ENCODE data around the gene NAALADL1.

NAALADL1 gene

DNA sequence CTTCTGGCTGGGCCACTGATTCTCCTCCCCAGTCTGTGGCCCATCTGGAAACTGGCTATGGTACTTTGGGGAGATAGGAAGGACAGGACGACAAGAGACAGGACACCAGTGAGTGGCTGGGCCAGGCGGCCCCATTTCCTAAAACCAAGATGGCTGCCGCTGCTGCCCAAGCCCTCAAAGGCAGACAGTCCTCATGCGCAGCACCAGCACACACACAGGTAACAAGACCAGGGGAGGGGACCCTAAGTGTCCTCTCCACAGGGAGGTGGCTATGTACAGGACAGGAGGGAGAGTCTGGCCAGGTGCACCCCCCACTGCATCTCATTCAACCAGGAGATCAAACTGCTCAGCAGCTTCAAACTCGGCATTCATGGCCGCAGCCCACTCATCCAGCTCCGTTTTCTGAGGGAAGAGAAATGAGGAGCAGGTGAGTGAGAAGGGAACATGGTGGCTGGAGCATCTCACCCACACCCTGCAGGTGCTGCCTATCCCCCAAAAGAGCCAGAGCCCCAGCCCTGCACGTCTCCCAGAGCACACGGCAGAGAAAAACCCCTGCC, 20.5 kb upstream of the NAALADL1 start (continued):
- no peak for TF ChIP-seq PRDM4 (tag by site-specific recombination; IDR thresholded peaks at IDR 0.05)

DNA sequence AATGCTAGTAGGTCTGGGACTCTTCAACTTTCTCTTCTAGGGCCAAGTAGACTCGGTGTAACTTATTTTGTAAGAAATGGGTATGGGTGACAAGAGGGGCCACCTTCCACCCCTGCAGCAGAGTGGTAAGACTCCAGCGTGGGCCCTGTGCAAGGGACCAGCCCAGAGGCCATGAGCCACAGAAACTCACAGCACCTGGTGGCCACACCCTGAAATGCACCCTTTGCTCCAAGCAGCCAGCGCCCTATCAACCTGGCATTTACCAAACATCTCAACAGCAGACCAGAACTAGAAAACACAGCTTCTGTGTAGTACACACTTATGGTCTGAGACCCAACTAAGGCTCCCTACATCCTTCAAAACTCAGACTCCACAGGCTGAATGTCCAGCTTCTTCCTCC, 19.8 kb upstream of the NAALADL1 start:
- no peak for TF ChIP-seq ZNF596 (tag by site-specific recombination; IDR thresholded peaks at IDR 0.05)
- no peak for TF ChIP-seq ZNF157 (tag by site-specific recombination; IDR thresholded peaks at IDR 0.05)
- TF ChIP-seq, protein P1, sequence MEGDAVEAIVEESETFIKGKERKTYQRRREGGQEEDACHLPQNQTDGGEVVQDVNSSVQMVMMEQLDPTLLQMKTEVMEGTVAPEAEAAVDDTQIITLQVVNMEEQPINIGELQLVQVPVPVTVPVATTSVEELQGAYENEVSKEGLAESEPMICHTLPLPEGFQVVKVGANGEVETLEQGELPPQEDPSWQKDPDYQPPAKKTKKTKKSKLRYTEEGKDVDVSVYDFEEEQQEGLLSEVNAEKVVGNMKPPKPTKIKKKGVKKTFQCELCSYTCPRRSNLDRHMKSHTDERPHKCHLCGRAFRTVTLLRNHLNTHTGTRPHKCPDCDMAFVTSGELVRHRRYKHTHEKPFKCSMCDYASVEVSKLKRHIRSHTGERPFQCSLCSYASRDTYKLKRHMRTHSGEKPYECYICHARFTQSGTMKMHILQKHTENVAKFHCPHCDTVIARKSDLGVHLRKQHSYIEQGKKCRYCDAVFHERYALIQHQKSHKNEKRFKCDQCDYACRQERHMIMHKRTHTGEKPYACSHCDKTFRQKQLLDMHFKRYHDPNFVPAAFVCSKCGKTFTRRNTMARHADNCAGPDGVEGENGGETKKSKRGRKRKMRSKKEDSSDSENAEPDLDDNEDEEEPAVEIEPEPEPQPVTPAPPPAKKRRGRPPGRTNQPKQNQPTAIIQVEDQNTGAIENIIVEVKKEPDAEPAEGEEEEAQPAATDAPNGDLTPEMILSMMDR (tag by site-specific recombination; IDR thresholded peaks at IDR 0.05): peak; percentile 36
- peaks cover 3% of the 10 kb centered on the region; the same call in 1 of the 2 replicates for H3K4me1 ChIP-seq (ENCODE audit: control insufficient read depth, insufficient read depth, low read length)
- POLR2A ChIA-PET: interaction anchor here (0.6 kb wide), 1 partner anchor 27 kb away, joined by 6 read pairs; no protein-coding TSS in a partner anchor
- no peak overlapping the region for H3K4me3 ChIP-seq (ENCODE audit: low read depth, low read length)
- no peak overlapping the region for H3K27ac ChIP-seq (ENCODE audit: extremely low read depth, low read depth, low read length)
- CTCF ChIA-PET: interaction anchor here (0.6 to 1.5 kb wide), 9 partner anchors 8 to 225 kb away, joined by 3 to 6 read pairs (median 4); partner anchors contain the start of genes NAALADL1 and SAC3D1
- no peaks in the 10 kb centered on the region for H3K9me3 ChIP-seq (ENCODE audit: control insufficient read depth, insufficient read depth, low read depth, low read length)
- H3K36me3 ChIP-seq (ENCODE audit: control insufficient read depth in 2 of 2, insufficient read depth in 1 of 2, low read length in 2 of 2): peaks cover 5 to 71% of the 10 kb centered on the region in 2 experiments; a peak in 2 of 3 replicates

- peaks cover 5 to 66% of the 10 kb centered on the region in 2 experiments; a peak in 2 of 3 replicates for H3K36me3 ChIP-seq (ENCODE audit: control insufficient read depth in 2 of 2, insufficient read depth in 1 of 2, low read length in 2 of 2)
- POLR2A ChIA-PET: interaction anchor here (0.7 kb wide), 1 partner anchor 13 kb away, joined by 3 read pairs; no protein-coding TSS in a partner anchor
- CTCF ChIA-PET: interaction anchor here (0.5 to 2.2 kb wide), 11 partner anchors 7 to 659 kb away, joined by 3 to 8 read pairs (median 3); partner anchors contain the start of gene SAC3D1
- H3K27ac ChIP-seq (ENCODE audit: extremely low read depth, low read depth, low read length): no peak overlapping the region
- H3K4me3 ChIP-seq (ENCODE audit: low read depth, low read length): no peak overlapping the region
- no peak for TF ChIP-seq REST (tag by site-specific recombination; IDR thresholded peaks at IDR 0.05)
- TF ChIP-seq, protein P2, sequence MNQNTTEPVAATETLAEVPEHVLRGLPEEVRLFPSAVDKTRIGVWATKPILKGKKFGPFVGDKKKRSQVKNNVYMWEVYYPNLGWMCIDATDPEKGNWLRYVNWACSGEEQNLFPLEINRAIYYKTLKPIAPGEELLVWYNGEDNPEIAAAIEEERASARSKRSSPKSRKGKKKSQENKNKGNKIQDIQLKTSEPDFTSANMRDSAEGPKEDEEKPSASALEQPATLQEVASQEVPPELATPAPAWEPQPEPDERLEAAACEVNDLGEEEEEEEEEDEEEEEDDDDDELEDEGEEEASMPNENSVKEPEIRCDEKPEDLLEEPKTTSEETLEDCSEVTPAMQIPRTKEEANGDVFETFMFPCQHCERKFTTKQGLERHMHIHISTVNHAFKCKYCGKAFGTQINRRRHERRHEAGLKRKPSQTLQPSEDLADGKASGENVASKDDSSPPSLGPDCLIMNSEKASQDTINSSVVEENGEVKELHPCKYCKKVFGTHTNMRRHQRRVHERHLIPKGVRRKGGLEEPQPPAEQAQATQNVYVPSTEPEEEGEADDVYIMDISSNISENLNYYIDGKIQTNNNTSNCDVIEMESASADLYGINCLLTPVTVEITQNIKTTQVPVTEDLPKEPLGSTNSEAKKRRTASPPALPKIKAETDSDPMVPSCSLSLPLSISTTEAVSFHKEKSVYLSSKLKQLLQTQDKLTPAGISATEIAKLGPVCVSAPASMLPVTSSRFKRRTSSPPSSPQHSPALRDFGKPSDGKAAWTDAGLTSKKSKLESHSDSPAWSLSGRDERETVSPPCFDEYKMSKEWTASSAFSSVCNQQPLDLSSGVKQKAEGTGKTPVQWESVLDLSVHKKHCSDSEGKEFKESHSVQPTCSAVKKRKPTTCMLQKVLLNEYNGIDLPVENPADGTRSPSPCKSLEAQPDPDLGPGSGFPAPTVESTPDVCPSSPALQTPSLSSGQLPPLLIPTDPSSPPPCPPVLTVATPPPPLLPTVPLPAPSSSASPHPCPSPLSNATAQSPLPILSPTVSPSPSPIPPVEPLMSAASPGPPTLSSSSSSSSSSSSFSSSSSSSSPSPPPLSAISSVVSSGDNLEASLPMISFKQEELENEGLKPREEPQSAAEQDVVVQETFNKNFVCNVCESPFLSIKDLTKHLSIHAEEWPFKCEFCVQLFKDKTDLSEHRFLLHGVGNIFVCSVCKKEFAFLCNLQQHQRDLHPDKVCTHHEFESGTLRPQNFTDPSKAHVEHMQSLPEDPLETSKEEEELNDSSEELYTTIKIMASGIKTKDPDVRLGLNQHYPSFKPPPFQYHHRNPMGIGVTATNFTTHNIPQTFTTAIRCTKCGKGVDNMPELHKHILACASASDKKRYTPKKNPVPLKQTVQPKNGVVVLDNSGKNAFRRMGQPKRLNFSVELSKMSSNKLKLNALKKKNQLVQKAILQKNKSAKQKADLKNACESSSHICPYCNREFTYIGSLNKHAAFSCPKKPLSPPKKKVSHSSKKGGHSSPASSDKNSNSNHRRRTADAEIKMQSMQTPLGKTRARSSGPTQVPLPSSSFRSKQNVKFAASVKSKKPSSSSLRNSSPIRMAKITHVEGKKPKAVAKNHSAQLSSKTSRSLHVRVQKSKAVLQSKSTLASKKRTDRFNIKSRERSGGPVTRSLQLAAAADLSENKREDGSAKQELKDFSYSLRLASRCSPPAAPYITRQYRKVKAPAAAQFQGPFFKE (tag by site-specific recombination; IDR thresholded peaks at IDR 0.05; ENCODE audit: borderline replicate concordance): no peak
- TF ChIP-seq ZBTB17 (tag by site-specific recombination; IDR thresholded peaks at IDR 0.05): 0 out of 2 replicates have a peak, but pooled peaks have one; percentile 40
- TF ChIP-seq, protein P3, sequence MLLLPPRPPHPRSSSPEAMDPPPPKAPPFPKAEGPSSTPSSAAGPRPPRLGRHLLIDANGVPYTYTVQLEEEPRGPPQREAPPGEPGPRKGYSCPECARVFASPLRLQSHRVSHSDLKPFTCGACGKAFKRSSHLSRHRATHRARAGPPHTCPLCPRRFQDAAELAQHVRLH (tag by site-specific recombination; IDR thresholded peaks at IDR 0.05): no peak
- no peak for TF ChIP-seq ZNF302 (tag by site-specific recombination; IDR thresholded peaks at IDR 0.05; ENCODE audit: low read depth)
- no peak for TF ChIP-seq ZNF19 (tag by site-specific recombination; IDR thresholded peaks at IDR 0.05; ENCODE audit: low read depth)
- TF ChIP-seq, protein P4, sequence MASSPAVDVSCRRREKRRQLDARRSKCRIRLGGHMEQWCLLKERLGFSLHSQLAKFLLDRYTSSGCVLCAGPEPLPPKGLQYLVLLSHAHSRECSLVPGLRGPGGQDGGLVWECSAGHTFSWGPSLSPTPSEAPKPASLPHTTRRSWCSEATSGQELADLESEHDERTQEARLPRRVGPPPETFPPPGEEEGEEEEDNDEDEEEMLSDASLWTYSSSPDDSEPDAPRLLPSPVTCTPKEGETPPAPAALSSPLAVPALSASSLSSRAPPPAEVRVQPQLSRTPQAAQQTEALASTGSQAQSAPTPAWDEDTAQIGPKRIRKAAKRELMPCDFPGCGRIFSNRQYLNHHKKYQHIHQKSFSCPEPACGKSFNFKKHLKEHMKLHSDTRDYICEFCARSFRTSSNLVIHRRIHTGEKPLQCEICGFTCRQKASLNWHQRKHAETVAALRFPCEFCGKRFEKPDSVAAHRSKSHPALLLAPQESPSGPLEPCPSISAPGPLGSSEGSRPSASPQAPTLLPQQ (tag by site-specific recombination; IDR thresholded peaks at IDR 0.05): no peak
- no peaks in the 10 kb centered on the region for H3K9me3 ChIP-seq (ENCODE audit: control insufficient read depth, insufficient read depth, low read depth, low read length)
- H3K4me1 ChIP-seq (ENCODE audit: control insufficient read depth, insufficient read depth, low read length): no peaks in the 10 kb centered on the region
These were observed 19.1 kb upstream of the NAALADL1 start for GRCh38 chr11:65077451-65077850.

All from HEK293 (cell line).